HCT116 (cell line): ENCODE measurements around the gene OR52K2.

ENCODE experiments used
- CTCF ChIP-seq, 3 experiments: fragments of 200-600 bp in 1 of 3; sonication (generic) in 1 of 3; IDR thresholded peaks in 2 of 3; conservative IDR thresholded peaks in 1 of 3; 2 replicates each; pipeline ENCODE4 v1.5.1; 2012 to 2017; ENCODE audit warnings: low read depth in 2 of 3, low read length in 2 of 3, antibody characterized with exemption in 1 of 3, borderline replicate concordance in 1 of 3, control low read depth in 1 of 3, mild to moderate bottlenecking in 1 of 3, mixed read lengths in 1 of 3, mixed run types in 1 of 3, moderate library complexity in 1 of 3; ENCODE audit not compliant: insufficient read depth in 1 of 3
- EGR1 ChIP-seq: IDR thresholded peaks from 2 replicates; pipeline ENCODE4 v1.6.1; 2012; ENCODE audit warnings: low read depth
- EZH2 ChIP-seq: fragments of 200-600 bp; sonication (generic); IDR thresholded peaks from 2 replicates; pipeline ENCODE4 v1.6.1; 2017; ENCODE audit warnings: antibody characterized with exemption, mixed run types
- POLR2A ChIP-seq: IDR thresholded peaks from 2 replicates; pipeline ENCODE4 v1.7.0; 2011; ENCODE audit warnings: borderline replicate concordance; ENCODE audit not compliant: insufficient read depth, insufficient read length; ENCODE audit errors: extremely low read depth
- POLR2AphosphoS5 ChIP-seq: IDR thresholded peaks from 2 replicates; pipeline ENCODE4 v1.6.1; 2011; ENCODE audit warnings: mild to moderate bottlenecking, low read depth, low read length, moderate library complexity
- RAD21 ChIP-seq: IDR thresholded peaks from 2 replicates; pipeline ENCODE4 v1.6.1; 2012; ENCODE audit warnings: low read depth, mild to moderate bottlenecking
- YY1 ChIP-seq: IDR thresholded peaks from 2 replicates; pipeline ENCODE4 v1.6.1; 2011; ENCODE audit warnings: low read length, low read depth, moderate library complexity, mild to moderate bottlenecking; ENCODE audit not compliant: insufficient replicate concordance; ENCODE audit errors: extremely low read depth
- ZNF274 ChIP-seq: fragments of 200-500 bp; sonication (Bioruptor generic); IDR thresholded peaks from 2 replicates; pipeline ENCODE4 v1.6.1; 2014; ENCODE audit warnings: mild to moderate bottlenecking, low read depth, low read length, inconsistent platforms
- TF ChIP-seq, protein P1 (sequence below): IDR thresholded peaks from 2 replicates; pipeline ENCODE4 v1.6.1; 2012; ENCODE audit warnings: low read depth

GRCh38 chr11:4416306-4416705 lies 32.8 kb upstream of the OR52K2 start:
- no peak for TF ChIP-seq POLR2A
- no peak for TF ChIP-seq ZNF274
- no peak for TF ChIP-seq CTCF (IDR thresholded peaks at IDR 0.05 in 2 of 3, conservative IDR thresholded peaks at IDR 0.05 in 1 of 3; ENCODE audit: borderline replicate concordance in 1 of 3, insufficient read depth in 1 of 3, low read depth in 2 of 3, low read length in 2 of 3)
- TF ChIP-seq POLR2AphosphoS5: no peak
- TF ChIP-seq EZH2: no peak
- TF ChIP-seq RAD21: no peak
- no peak for TF ChIP-seq EGR1
- TF ChIP-seq YY1: no peak
- TF ChIP-seq, protein P1, sequence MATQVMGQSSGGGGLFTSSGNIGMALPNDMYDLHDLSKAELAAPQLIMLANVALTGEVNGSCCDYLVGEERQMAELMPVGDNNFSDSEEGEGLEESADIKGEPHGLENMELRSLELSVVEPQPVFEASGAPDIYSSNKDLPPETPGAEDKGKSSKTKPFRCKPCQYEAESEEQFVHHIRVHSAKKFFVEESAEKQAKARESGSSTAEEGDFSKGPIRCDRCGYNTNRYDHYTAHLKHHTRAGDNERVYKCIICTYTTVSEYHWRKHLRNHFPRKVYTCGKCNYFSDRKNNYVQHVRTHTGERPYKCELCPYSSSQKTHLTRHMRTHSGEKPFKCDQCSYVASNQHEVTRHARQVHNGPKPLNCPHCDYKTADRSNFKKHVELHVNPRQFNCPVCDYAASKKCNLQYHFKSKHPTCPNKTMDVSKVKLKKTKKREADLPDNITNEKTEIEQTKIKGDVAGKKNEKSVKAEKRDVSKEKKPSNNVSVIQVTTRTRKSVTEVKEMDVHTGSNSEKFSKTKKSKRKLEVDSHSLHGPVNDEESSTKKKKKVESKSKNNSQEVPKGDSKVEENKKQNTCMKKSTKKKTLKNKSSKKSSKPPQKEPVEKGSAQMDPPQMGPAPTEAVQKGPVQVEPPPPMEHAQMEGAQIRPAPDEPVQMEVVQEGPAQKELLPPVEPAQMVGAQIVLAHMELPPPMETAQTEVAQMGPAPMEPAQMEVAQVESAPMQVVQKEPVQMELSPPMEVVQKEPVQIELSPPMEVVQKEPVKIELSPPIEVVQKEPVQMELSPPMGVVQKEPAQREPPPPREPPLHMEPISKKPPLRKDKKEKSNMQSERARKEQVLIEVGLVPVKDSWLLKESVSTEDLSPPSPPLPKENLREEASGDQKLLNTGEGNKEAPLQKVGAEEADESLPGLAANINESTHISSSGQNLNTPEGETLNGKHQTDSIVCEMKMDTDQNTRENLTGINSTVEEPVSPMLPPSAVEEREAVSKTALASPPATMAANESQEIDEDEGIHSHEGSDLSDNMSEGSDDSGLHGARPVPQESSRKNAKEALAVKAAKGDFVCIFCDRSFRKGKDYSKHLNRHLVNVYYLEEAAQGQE: no peak
